Suppressor macrophage treated with lipopolysaccharide for 1 hour (primary cell): ENCODE measurements around the gene ARHGAP6.
"Not testable (repeated sequence)": the region's sequence is repeated elsewhere in the genome, so short reads cannot be mapped to it uniquely, and the experiment has no call there.

Experiments
- DNase-seq, 3 donors: peaks; one replicate each; pipeline ENCODE4 v3.0.0-alpha.2; 2020 to 2022

ARHGAP6 gene

GRCh38 chrX:11647138-11647537 is 18.6 kb downstream of the ARHGAP6 start:
- no peak for DNase-seq

- no peak for DNase-seq
These were observed 24.2 kb downstream of the ARHGAP6 start for GRCh38 chrX:11641349-11642065.

GRCh38 chrX:11640089-11640488 is 25.6 kb downstream of the ARHGAP6 start:
- no peak for DNase-seq

- DNase-seq: no peak
These were observed 33.0 kb downstream of the ARHGAP6 start for GRCh38 chrX:11632732-11633131.

- no peak for DNase-seq
These were observed 36.0 kb downstream of the ARHGAP6 start for GRCh38 chrX:11629593-11630211.

GRCh38 chrX:11628399-11628798 is 37.3 kb downstream of the ARHGAP6 start:
- no peak for DNase-seq

GRCh38 chrX:11626351-11626750 is 39.4 kb downstream of the ARHGAP6 start:
- no peak for DNase-seq

GRCh38 chrX:11619441-11619840 is 46.3 kb downstream of the ARHGAP6 start:
- no peak for DNase-seq

GRCh38 chrX:11614253-11614652 is 51.5 kb downstream of the ARHGAP6 start:
- DNase-seq: not testable (repeated sequence)

- DNase-seq: no peak
These were observed 53.8 kb downstream of the ARHGAP6 start for GRCh38 chrX:11611965-11612364.

- no peak for DNase-seq
These were observed 54.6 kb downstream of the ARHGAP6 start for GRCh38 chrX:11611161-11611560.

GRCh38 chrX:11609109-11609508 is 56.6 kb downstream of the ARHGAP6 start:
- DNase-seq: no peak

GRCh38 chrX:11606408-11606807 is 59.3 kb downstream of the ARHGAP6 start:
- no peak for DNase-seq

GRCh38 chrX:11600578-11600977 is 65.1 kb downstream of the ARHGAP6 start:
- DNase-seq: no peak

GRCh38 chrX:11597479-11597878 is 68.2 kb downstream of the ARHGAP6 start:
- no peak for DNase-seq

GRCh38 chrX:11591723-11592346 is 73.9 kb downstream of the ARHGAP6 start:
- DNase-seq: peak; percentile 26 to 46 (median 40)

GRCh38 chrX:11589641-11590040 is 76.1 kb downstream of the ARHGAP6 start:
- peak; percentile 47 to 61 (median 50) for DNase-seq

GRCh38 chrX:11588097-11588496 is 77.6 kb downstream of the ARHGAP6 start:
- no peak for DNase-seq

- DNase-seq: peak; percentile 1 to 24 (median 11)
These were observed 80.5 kb downstream of the ARHGAP6 start for GRCh38 chrX:11585174-11585573.

GRCh38 chrX:11580789-11581188 is 84.9 kb downstream of the ARHGAP6 start:
- no peak for DNase-seq

- DNase-seq: no peak
These were observed 85.8 kb downstream of the ARHGAP6 start for GRCh38 chrX:11579636-11580600.

- DNase-seq: not testable (repeated sequence)
These were observed 87.4 kb downstream of the ARHGAP6 start for GRCh38 chrX:11578301-11578700.

- no peak for DNase-seq
These were observed 88.1 kb downstream of the ARHGAP6 start for GRCh38 chrX:11577603-11578002.
